Glutamatergic neuron (in vitro differentiated cells): ENCODE data around the gene SPACDR. TPM values are rescaled to one million over a fixed set of nuclear protein-coding genes. Genes with fewer than 3 reads are reported as not detected.

Source experiments
- DNase-seq: peaks from one replicate; pipeline ENCODE4 v3.0.0; 2022
- H3K27ac Mint-ChIP-seq: one replicate; pipeline ENCODE4 v1.8.0; 2020; ENCODE audit warnings: mild to moderate bottlenecking, mixed read lengths, inconsistent platforms; ENCODE audit not compliant: unreplicated experiment
- H3K27me3 Mint-ChIP-seq: one replicate; pipeline ENCODE4 v1.8.0; 2020; ENCODE audit warnings: mild to moderate bottlenecking, moderate library complexity, mixed read lengths, inconsistent platforms; ENCODE audit not compliant: unreplicated experiment
- H3K36me3 Mint-ChIP-seq: one replicate; pipeline ENCODE4 v1.8.0; 2020; ENCODE audit warnings: mild to moderate bottlenecking, mixed read lengths, inconsistent platforms; ENCODE audit not compliant: unreplicated experiment
- H3K4me1 Mint-ChIP-seq: one replicate; pipeline ENCODE4 v1.8.0; 2020; ENCODE audit warnings: mild to moderate bottlenecking, low read depth, mixed read lengths, inconsistent platforms; ENCODE audit not compliant: unreplicated experiment
- H3K4me3 Mint-ChIP-seq: one replicate; pipeline ENCODE4 v1.8.0; 2020; ENCODE audit warnings: mild to moderate bottlenecking, mixed read lengths, inconsistent platforms; ENCODE audit not compliant: unreplicated experiment
- H3K9me3 Mint-ChIP-seq: one replicate; pipeline ENCODE4 v1.8.0; 2020; ENCODE audit warnings: mild to moderate bottlenecking, moderate library complexity, mixed read lengths, inconsistent platforms; ENCODE audit not compliant: unreplicated experiment
- total RNA-seq: library from RNA; stranded (reverse); fragmentation: NEBNext Ultra II Directional; extraction: Animal tissue kit (Norgen Biotek cat#: 25700); gene quantifications from one replicate; pipeline ENCODE4 v1.2.1, GENCODE V29; 2021; ENCODE audit not compliant: unreplicated experiment
- TF ChIP-seq, protein P1 (sequence below): fragments of 200-600 bp; sonication (generic); IDR thresholded peaks from one replicate; pipeline ENCODE4 v1.5.0; 2021; ENCODE audit not compliant: partially characterized antibody, unreplicated experiment

The SPACDR gene
- total RNA-seq, 1 donor from 2014 or later: 1.7 TPM

DNA sequence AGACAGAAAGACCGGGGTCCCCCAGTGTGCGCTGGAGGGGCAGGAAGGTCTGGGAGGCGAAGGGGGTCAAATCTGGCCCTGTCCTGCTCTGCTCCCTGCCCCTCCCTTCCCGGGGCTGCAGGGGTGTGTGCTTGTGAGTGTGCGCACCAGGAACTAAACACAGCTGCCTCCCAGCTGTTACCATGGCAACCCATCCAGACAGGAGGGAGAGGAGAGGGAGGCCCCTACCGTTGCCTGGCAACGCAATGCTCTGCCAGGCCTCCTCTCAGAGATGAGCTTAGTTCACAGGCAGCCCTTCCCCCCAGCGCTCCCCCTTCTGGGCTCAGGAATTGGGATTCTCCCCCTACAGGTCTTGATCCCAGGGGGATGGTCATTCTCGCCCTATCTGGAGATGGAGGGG is 25.8 kb upstream of the SPACDR start:
- peaks cover 1% of the 10 kb centered on the region for H3K9me3 Mint-ChIP-seq
- H3K4me3 Mint-ChIP-seq: peak overlapping the region; percentile 82
- H3K4me1 Mint-ChIP-seq: peaks cover 15% of the 10 kb centered on the region
- H3K36me3 Mint-ChIP-seq: no peaks in the 10 kb centered on the region
- peak; percentile 92 for DNase-seq
- H3K27me3 Mint-ChIP-seq: peaks cover 5% of the 10 kb centered on the region
- peak overlapping the region; percentile 76 for H3K27ac Mint-ChIP-seq
- TF ChIP-seq, protein P1, sequence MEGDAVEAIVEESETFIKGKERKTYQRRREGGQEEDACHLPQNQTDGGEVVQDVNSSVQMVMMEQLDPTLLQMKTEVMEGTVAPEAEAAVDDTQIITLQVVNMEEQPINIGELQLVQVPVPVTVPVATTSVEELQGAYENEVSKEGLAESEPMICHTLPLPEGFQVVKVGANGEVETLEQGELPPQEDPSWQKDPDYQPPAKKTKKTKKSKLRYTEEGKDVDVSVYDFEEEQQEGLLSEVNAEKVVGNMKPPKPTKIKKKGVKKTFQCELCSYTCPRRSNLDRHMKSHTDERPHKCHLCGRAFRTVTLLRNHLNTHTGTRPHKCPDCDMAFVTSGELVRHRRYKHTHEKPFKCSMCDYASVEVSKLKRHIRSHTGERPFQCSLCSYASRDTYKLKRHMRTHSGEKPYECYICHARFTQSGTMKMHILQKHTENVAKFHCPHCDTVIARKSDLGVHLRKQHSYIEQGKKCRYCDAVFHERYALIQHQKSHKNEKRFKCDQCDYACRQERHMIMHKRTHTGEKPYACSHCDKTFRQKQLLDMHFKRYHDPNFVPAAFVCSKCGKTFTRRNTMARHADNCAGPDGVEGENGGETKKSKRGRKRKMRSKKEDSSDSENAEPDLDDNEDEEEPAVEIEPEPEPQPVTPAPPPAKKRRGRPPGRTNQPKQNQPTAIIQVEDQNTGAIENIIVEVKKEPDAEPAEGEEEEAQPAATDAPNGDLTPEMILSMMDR: no peak

GRCh38 chr7:100489121-100489520 is 25.1 kb upstream of the SPACDR start:
- Mint-ChIP-seq H3K9me3 (peaks cover 4% of the 10 kb centered on the region), H3K36me3 (no peaks in the 10 kb centered on the region), H3K27ac (peak overlapping the region; percentile 76), H3K4me3 (no peak overlapping the region), H3K27me3 (peaks cover 5% of the 10 kb centered on the region), H3K4me1 (peaks cover 17% of the 10 kb centered on the region)
- TF ChIP-seq, protein P1: no peak
- DNase-seq: no peak

GRCh38 chr7:100488333-100489095 is 24.5 kb upstream of the SPACDR start:
- Mint-ChIP-seq H3K36me3 (no peaks in the 10 kb centered on the region), H3K9me3 (peaks cover 4% of the 10 kb centered on the region), H3K27ac (peak overlapping the region; percentile 59), H3K27me3 (peaks cover 5% of the 10 kb centered on the region), H3K4me3 (no peak overlapping the region), H3K4me1 (peaks cover 17% of the 10 kb centered on the region)
- DNase-seq: no peak
- TF ChIP-seq, protein P1: no peak

DNA sequence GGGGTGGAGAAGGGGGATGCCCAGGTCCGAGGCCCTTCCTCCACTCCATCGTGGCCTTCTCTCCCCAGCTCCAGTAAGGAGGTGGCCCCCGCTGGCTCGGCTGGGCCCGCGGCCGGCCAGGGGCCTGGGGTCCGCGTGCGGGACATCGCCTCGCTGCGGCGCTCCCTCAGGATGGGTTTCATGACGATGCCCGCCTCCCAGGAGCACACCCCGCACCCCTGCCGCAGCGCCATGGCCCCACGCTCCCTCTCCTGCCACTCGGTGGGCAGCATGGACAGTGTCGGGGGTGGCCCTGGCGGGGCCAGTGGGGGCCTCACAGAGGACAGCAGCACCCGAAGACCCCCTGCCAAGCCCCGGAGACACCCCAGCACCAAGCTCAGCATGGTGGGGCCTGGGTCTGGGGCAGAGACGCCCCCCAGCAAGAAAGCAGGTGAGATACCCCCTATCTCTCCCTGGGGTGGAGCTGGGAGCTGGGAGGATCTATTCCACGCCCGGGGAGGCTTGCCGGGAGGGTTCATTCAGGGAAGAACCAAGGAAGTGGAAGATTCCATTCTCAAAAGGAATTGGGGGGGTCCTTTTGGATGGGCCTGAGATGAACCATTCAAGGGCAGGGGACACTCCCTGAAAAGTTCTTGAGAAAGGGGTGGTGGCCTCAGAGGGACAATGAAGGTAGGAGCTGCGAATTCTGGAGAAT is 22.8 kb upstream of the SPACDR start:
- H3K4me1 Mint-ChIP-seq: peaks cover 17% of the 10 kb centered on the region
- no peak overlapping the region for H3K27ac Mint-ChIP-seq

More for the DNA sequence above, 22.8 kb upstream of the SPACDR start:
- peaks cover 7% of the 10 kb centered on the region for H3K9me3 Mint-ChIP-seq
- TF ChIP-seq, protein P1: no peak
- no peak for DNase-seq
- H3K27me3 Mint-ChIP-seq: peaks cover 5% of the 10 kb centered on the region
- no peaks in the 10 kb centered on the region for H3K36me3 Mint-ChIP-seq
- H3K4me3 Mint-ChIP-seq: no peak overlapping the region
